Right lobe of liver (tissue), 4 donors: ENCODE measurements around the gene RCOR1.

Experiments used
- CTCF ChIP-seq, 4 donors: fragments of 200-600 bp in 3 of 4; fragments of 450-650 bp in 1 of 4; IDR thresholded peaks; one replicate each; pipeline versions ENCODE4 v1.5.1 to v1.8.0; 2016 to 2022; ENCODE audit warnings: antibody characterized with exemption in 4 of 4, mild to moderate bottlenecking in 2 of 4
- POLR2A ChIP-seq: fragments of 450-650 bp; IDR thresholded peaks from one replicate; pipeline ENCODE4 v1.6.1; 2017; ENCODE audit warnings: antibody characterized with exemption, mild to moderate bottlenecking
- donor health status: DM: no; HTN: no; CAD: no.
- donor health status: DM: no; HTN: no; CAD: no.
- donor health status: DM: no; HTN: yes; CAD: no.

- no peak for TF ChIP-seq CTCF (IDR thresholded peaks at IDR 0.05)
- no peak for TF ChIP-seq POLR2A
Measured at GRCh38 chr14:102575160-102575845, 17.1 kb upstream of the RCOR1 start.
